KOPT-K1 (cell line): ENCODE measurements around the gene HOXB9.

ENCODE experiments used
- H3K27ac ChIP-seq: fragments of 200-600 bp; sonication (generic); 2 replicates; pipeline ENCODE4 v1.5.1; 2016; ENCODE audit warnings: antibody characterized with exemption, mild to moderate bottlenecking, low read depth, low read length; ENCODE audit not compliant: poor library complexity, severe bottlenecking
- H3K36me3 ChIP-seq: fragments of 200-600 bp; sonication (generic); 2 replicates; pipeline ENCODE4 v1.5.1; 2017; ENCODE audit warnings: antibody characterized with exemption, mild to moderate bottlenecking, low read length, moderate library complexity; ENCODE audit not compliant: insufficient read depth
- H3K9me3 ChIP-seq: fragments of 200-600 bp; sonication (generic); 2 replicates; pipeline ENCODE4 v1.5.1; 2017; ENCODE audit warnings: antibody characterized with exemption, low read length, mild to moderate bottlenecking; ENCODE audit not compliant: insufficient read depth, poor library complexity, severe bottlenecking

Gene HOXB9

DNA sequence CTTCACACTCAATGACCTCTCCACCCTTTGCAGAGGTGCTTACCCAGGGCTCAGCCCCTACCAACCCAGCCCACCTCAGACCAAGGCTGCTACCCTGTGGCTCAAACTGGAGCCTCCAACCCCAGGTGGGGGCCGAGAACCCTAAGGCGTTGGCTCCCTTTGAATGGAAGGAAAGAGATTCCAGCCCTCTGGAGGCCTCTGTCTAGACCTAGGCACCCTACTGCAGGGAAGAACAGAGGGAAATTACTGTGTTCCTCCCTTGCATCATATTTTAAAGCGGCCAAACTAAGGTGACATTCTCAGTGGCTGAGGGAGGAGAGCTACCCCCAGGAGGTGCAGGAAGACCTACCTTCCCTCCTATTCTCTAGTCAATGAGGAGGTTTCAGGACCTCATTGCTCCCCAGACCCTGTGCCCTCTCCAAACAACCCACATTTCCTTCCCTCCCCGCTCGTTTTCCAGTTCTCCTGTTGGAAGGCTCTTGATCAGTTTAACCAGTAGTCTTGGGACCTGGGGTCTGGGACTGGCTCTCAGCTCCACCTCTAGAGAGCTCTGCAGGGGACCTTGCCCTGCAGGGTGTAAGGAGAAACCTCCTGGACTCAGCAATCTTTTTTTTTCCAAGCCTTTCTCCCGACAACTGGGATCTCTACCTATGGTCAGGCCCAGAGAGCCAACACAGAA, 5.6 kb downstream of the HOXB9 start:
- Histone ChIP-seq H3K27ac (no peak overlapping the region), H3K9me3 (no peaks in the 10 kb centered on the region), H3K36me3 (no peaks in the 10 kb centered on the region)

DNA sequence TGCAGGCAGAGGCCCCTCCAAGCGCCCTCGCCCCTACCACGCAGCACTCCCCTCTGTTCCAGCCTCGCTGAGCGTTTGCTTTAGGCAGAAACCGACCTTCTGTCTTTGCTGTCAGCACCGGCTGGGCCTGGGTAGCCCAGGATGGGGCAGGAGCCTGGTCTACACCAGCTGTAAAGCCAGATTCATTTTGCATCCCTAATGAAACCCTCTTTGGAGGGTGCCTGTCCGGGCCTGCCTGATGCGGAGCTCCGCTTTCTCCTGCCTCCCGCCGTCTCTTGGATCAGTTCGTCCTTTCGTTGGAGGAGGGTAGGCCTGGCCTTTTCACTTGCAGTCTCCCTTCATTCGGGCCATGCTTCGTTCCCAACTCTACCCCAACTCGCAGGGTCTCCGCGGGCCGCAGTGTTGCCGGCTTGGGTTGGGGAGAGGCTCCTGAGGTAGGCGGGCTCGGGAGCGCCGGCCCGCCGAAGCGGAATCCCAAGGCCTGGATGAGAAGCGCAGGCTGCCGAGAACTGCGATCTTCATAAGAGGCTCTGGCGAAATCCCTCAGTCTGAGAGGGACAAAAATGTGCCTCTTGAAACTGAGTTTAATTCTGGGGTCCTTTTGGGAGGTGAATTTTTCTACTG, 6.2 kb downstream of the HOXB9 start:
- no peaks in the 10 kb centered on the region for H3K9me3 ChIP-seq
- H3K27ac ChIP-seq, result no peak overlapping the region
- H3K36me3 ChIP-seq, result no peaks in the 10 kb centered on the region

DNA sequence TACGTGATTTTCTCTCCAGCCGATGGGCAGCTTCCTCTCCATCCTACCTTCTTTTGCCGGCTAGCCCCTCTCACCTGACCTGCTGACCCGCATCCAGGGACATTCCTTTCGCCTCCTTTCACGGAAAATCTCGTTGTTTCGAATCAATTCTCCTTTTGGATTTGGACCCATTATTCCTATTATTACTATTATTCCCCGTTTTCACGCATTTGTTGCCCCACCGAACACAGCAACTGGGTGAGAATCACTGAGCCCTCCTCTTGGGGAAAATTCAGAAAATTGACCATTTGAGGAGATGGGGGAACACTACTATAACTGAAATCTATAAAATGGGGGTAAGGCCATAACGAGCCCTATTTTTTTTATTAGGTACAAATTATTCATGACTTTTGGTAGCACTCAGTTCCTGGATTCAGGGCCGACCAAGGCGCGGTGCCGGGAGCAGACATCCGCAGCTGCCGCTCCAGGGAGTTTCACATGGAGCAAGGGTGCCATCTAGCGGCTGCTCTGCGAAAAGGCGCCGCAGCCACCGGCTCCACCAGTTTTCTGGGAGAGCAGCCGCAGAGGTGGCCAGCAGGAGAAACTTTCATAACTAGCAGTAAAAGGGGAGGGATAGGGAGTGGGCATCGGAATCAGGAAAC, 7.8 kb downstream of the HOXB9 start:
- Histone ChIP-seq H3K9me3 (no peaks in the 10 kb centered on the region), H3K36me3 (no peaks in the 10 kb centered on the region), H3K27ac (no peak overlapping the region)

GRCh38 chr17:48617471-48618255, 8.5 kb downstream of the HOXB9 start:
- Histone ChIP-seq H3K27ac (no peak overlapping the region), H3K9me3 (no peaks in the 10 kb centered on the region)

GRCh38 chr17:48616717-48617470, 9.3 kb downstream of the HOXB9 start:
- no peak overlapping the region for H3K27ac ChIP-seq
- H3K9me3 ChIP-seq, result no peaks in the 10 kb centered on the region
- no peaks in the 10 kb centered on the region for H3K36me3 ChIP-seq

More at GRCh38 chr17:48617471-48618255, 8.5 kb downstream of the HOXB9 start:
- no peaks in the 10 kb centered on the region for H3K36me3 ChIP-seq

DNA sequence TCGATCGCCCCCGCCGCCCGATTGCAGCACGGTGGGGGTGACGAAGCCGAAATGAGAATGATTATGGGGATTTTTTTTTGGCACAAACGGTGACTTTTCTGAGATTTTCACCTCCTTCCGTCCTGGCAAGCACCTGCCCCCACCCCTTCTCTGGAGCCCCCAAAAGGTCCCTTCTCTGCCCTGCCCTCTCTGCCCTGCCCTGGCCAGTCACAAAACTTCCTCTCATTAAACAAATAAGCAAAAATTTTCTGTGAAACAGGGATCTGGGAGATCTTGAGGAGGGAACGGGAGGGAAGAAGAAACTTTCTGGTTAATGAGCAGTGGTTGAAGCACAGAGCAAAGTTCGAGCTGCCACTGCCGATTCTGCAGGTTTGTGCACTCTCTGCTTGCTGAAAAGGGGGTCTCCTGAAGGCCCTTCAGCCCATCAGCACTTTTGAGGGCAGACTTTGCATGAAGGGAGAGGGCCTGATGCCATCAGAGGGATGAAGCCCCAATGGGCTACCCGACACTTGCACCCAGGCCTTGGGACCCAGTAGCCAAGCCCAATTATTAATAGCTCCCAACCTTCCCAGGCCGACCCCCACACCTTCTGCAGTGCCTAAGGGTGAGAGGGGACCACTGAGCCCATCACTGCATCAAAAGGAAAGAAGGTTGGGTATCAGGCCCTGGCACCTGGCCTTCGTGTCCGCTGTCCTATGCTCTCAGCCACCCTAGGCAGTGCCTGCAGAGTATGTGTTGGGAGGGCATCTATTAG, 10.0 kb downstream of the HOXB9 start:
- H3K36me3 ChIP-seq, result no peaks in the 10 kb centered on the region

DNA sequence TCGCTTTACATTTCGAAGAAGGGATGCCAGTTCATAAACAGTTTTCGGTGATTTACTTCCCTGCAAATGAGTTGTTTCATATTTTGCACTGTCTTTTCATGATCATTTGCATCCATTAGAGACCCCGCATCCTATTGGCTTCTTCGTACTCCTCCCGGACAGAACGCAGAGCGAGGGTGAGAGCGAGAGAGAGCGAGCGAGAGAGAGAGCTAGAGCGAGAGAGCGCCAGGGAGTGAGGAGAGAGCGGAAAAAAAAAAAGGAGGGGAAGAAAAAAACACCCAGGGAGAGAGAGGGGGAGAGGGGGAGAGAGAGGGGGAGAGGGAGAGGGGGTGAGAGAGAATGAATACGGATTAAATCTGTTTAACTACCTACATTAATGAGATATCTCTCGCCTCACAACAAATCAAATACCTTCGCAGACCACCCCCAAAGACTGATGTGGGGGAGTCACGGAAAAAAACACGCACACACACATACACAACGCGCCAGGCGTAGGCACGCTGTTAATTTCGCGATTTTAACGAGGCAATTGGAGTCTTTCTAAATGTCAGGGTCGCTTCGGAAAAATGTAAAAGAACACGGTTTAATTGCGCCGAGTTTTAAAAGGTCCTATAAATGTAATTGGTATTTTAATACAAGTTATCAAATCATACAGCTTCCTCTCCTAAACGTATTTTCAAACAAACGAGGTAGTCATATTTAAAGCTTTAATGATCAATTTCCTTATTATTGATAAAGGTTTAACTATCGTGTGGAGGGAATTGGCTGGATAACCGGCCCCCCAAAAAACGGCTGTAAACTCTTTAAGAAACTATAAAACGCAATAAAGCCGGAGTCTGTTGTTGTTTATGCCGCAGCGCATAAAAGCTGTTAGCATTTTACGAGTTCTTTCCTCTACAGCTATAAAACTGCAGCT, 10.9 kb downstream of the HOXB9 start, which contains the start of gene HOXB8:
Gene HOXB8, minus strand, starts transcription at position 246 of the 916 bp plus-strand sequence. CDS start 588 bp downstream, outside the sequence.
- Histone ChIP-seq H3K27ac (no peak within 1 kb of the TSS), H3K9me3 (no peaks in the 10 kb centered on the region), H3K36me3 (no peaks in the 10 kb centered on the region)

More for the DNA sequence above, 10.0 kb downstream of the HOXB9 start:
- Histone ChIP-seq H3K27ac (no peak overlapping the region), H3K9me3 (no peaks in the 10 kb centered on the region)

DNA sequence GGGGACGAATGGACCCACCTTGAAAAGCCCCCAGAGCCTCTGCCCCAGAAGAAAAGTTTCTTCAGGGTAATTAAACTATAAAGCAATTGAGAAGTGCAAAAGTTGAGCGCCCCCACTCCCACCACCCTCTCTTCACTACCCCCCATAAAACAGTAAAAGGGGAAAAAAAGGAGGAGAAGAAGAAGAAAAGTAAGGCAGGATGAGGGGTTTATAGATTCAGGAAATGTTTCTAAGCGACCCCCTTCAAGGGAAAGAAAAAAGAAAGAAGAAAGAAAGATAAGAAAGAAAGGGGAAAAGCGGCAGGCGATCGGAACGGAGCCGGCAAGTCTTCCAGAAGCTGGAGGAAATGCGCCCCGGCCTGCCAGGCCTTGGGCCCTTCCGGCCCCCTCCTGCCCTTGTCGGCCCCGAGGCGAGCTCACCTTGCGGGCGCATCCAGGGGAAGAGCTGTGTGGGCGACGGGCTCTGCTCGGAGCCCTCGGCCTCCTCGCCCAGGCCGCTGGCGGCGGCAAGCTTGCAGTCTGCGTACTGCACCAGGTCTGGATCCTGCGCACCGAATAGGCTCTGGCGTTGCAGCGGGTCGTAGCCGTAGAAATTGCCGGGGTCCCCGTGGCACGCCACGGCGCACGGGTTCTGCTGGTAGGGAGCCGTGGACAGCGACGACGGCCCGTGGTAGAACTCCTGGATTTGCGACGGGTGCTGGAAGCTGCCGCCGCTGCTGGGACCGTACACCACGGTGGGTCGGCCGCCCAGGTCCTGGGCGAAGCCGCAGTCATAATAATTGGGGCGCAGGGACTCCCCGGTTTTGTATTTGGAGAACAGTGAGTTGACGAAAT, 12.1 kb downstream of the HOXB9 start:
- no peak overlapping the region for H3K27ac ChIP-seq

DNA sequence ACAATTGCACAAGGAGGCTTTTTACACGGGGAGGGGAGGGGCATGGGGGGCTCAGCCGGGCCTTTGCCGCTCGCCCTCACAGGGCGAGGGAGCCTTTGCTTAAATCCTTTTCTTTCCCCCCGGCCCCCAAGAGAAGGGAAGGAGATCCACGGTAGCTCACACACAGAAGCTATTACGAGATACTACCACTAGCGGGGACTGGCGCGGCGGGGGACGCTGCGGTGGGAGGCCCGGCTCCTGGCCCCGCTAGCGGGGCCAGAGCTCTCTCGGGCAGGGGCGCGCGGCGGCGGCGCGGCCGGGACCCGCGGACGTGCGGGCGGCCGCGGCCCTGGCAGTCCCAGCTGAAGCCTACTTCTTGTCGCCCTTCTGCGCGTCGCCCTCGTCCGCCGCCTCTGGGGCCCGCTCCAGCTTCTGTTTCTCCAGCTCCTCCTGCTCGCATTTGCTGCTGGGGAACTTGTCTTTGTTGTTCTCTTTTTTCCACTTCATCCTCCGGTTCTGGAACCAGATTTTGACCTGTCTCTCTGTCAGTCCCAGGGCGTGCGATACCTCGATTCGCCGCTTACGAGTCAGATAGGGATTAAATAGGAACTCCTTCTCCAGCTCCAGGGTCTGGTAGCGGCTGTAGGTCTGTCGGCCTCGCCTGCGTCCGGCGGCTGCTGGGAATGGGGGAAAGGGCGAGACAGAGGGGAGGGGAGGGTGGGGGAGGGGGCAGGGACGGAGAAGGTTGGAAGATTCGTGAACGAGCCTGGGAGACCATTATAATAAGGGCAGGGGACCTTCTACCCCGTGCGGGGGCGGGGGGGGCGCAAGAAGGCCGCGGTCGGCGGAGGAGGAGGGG, 13.1 kb downstream of the HOXB9 start:
- Histone ChIP-seq H3K9me3 (no peaks in the 10 kb centered on the region), H3K27ac (no peak overlapping the region), H3K36me3 (no peaks in the 10 kb centered on the region)

More for the DNA sequence above, 12.1 kb downstream of the HOXB9 start:
- Histone ChIP-seq H3K36me3 (no peaks in the 10 kb centered on the region), H3K9me3 (no peaks in the 10 kb centered on the region)

DNA sequence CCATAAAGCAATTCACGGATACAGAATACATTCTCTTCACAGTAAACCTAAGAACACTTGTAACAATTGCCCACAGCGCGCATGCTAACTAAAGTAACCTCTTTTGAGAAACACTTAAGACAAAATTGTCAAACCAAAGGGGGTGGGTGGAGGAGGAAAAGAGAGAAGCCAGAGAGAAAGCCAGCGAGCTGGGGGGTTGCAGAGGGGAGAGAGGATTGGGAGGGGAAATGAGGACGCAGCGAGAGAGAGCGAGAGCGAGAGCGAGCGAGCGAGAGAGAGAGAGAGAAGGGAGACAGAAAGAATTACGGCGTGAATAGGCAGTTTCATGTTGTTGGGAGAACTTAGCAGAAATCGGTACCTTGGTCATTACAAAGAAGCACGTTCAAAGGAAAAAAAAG, 13.7 kb downstream of the HOXB9 start:
- no peaks in the 10 kb centered on the region for H3K36me3 ChIP-seq

GRCh38 chr17:48611681-48612455, 14.3 kb downstream of the HOXB9 start:
- H3K27ac ChIP-seq, result no peak overlapping the region
- no peaks in the 10 kb centered on the region for H3K36me3 ChIP-seq
- H3K9me3 ChIP-seq, result no peaks in the 10 kb centered on the region

More for the DNA sequence above, 13.7 kb downstream of the HOXB9 start:
- no peak overlapping the region for H3K27ac ChIP-seq
- no peaks in the 10 kb centered on the region for H3K9me3 ChIP-seq
